H1 (cell line): ENCODE results near the gene IGF2R. TPM values are rescaled to one million over a fixed set of nuclear protein-coding genes. Genes with fewer than 3 reads are reported as not detected.

ENCODE experiments used
- polyA plus RNA-seq, 7 experiments: library from polyadenylated mRNA; depleted of rRNA in 3 of 7; stranded (reverse) in 5 of 7; unstranded in 2 of 7; fragments of >200 nt in 5 of 7; fragments of 200-250 nt in 2 of 7; gene quantifications; 1 replicate in 5 of 7; 2 replicates in 1 of 7; 4 replicates in 1 of 7; pipeline versions ENCODE4 v1.2.1 to v1.2.3, GENCODE V29; 2011 to 2013; ENCODE audit warnings: missing spikeins in 2 of 7, mixed read lengths in 2 of 7
- total RNA-seq: library from RNA; stranded (reverse); fragmentation: NEBNext Ultra II Directional; extraction: Animal tissue kit (Norgen Biotek cat#: 25700); gene quantifications from 2 replicates; pipeline ENCODE4 v1.2.1, GENCODE V29; 2021

IGF2R gene
- total and polyA plus RNA-seq, 2 of the 8 experiments (the other 6 are each of a cell fraction or from before 2014, with no cell fraction given): 20.6 to 74.1 TPM

Other genes starting within 250 kb of the IGF2R start
- 112 and 120 TPM in 2 replicates for gene WTAP, start 241.6 kb upstream of the IGF2R start, total RNA-seq
- gene WTAP, start 241.6 kb upstream of the IGF2R start, polyA plus RNA-seq (2011; rRNA removed): 18.0 and 32.6 TPM in 2 replicates
- 166 and 175 TPM in 2 replicates for gene ACAT2, start 207.0 kb upstream of the IGF2R start, total RNA-seq
- 40.9 and 61.6 TPM in 2 replicates for gene ACAT2, start 207.0 kb upstream of the IGF2R start, polyA plus RNA-seq (2011; rRNA removed)
- gene TCP1, start 179.5 kb upstream of the IGF2R start, total RNA-seq: 331 and 348 TPM in 2 replicates
- gene TCP1, start 179.5 kb upstream of the IGF2R start, polyA plus RNA-seq (2011; rRNA removed): 117 and 138 TPM in 2 replicates
- gene MRPL18, start 178.6 kb upstream of the IGF2R start, total RNA-seq: 79.8 and 83.4 TPM in 2 replicates
- 45.0 and 58.7 TPM in 2 replicates for gene MRPL18, start 178.6 kb upstream of the IGF2R start, polyA plus RNA-seq (2011; rRNA removed)
- 0.34 and 0.44 TPM in 2 replicates for gene PNLDC1, start 168.8 kb upstream of the IGF2R start, total RNA-seq
- gene PNLDC1, start 168.8 kb upstream of the IGF2R start, polyA plus RNA-seq (2011; rRNA removed): 0.09 and 0.15 TPM in 2 replicates
- not detected in 2 replicates for gene MAS1, start 78.1 kb upstream of the IGF2R start, total RNA-seq
- 0.02 TPM in 1 of 2 replicates, not detected in the other for gene MAS1, start 78.1 kb upstream of the IGF2R start, polyA plus RNA-seq (2011; rRNA removed)
- gene SLC22A1, start 152.7 kb downstream of the IGF2R start, total RNA-seq: 0.45 and 0.98 TPM in 2 replicates
- 0.12 and 0.16 TPM in 2 replicates for gene SLC22A1, start 152.7 kb downstream of the IGF2R start, polyA plus RNA-seq (2011; rRNA removed)